Heart left ventricle (tissue), 16 donors: ENCODE results near the gene LIN52. TPM values are rescaled to one million over a fixed set of nuclear protein-coding genes. Genes with fewer than 3 reads are reported as not detected.

Experiments
- ATAC-seq, 4 donors: fragments of 200-7000 bp; cut with Tn5 transposase; one replicate each; pipeline ENCODE4 v1.9.1; 2020 to 2022; ENCODE audit warnings: moderate library complexity in 4 of 4, mild to moderate bottlenecking in 3 of 4, moderate number of reproducible peaks in 1 of 4
- DNase-seq, 5 donors: peaks; one replicate each; pipeline ENCODE4 v3.0.0-alpha.2; 2020
- H3K27ac ChIP-seq, 12 donors: fragments of 200-600 bp; sonication (generic) in 4 of 12; one replicate each; pipeline versions ENCODE4 v1.5.0 to v1.8.0; 2016 to 2022; ENCODE audit warnings: mild to moderate bottlenecking in 2 of 12
- H3K27me3 ChIP-seq, 9 donors: fragments of 200-600 bp; sonication (generic) in 2 of 9; one replicate each; pipeline versions ENCODE4 v1.5.1 to v1.8.0; 2016 to 2022; ENCODE audit warnings: mild to moderate bottlenecking in 3 of 9
- H3K36me3 ChIP-seq, 9 donors: fragments of 200-600 bp; sonication (generic) in 2 of 9; one replicate each; pipeline versions ENCODE4 v1.5.0 to v1.8.0; 2018 to 2022; ENCODE audit warnings: mild to moderate bottlenecking in 2 of 9
- H3K4me1 ChIP-seq, 12 donors: fragments of 200-600 bp; sonication (generic) in 4 of 12; one replicate each; pipeline versions ENCODE4 v1.5.0 to v1.8.0; 2016 to 2022; ENCODE audit warnings: mild to moderate bottlenecking in 3 of 12
- H3K4me3 ChIP-seq, 12 donors: fragments of 200-600 bp; sonication (generic) in 4 of 12; one replicate each; pipeline versions ENCODE4 v1.5.0 to v1.8.0; 2017 to 2022; ENCODE audit warnings: mild to moderate bottlenecking in 9 of 12, moderate library complexity in 4 of 12
- H3K9me3 ChIP-seq, 12 donors: fragments of 200-600 bp; sonication (generic) in 4 of 12; one replicate each; pipeline versions ENCODE4 v1.5.0 to v1.8.0; 2016 to 2022; ENCODE audit warnings: mild to moderate bottlenecking in 1 of 12
- POLR2A ChIP-seq, 2 donors: fragments of 450-650 bp; IDR thresholded peaks; one replicate each; pipeline ENCODE4 v1.6.1; 2017; ENCODE audit warnings: antibody characterized with exemption in 2 of 2, mild to moderate bottlenecking in 2 of 2, moderate library complexity in 2 of 2
- WGBS, 4 donors: extraction: QIAGEN DNeasy Blood & Tissue Kit in 2 of 4; methylation state at CpG; one replicate each; pipeline versions ENCODE4 v1.1.5 to v1.1.7; 2013 to 2018; 5-methylcytosine and 5-hydroxymethylcytosine counted together
- intact Hi-C, 10 donors: fragments of 100-400 bp; cut with DNase I; formaldehyde crosslinking; loops; one replicate each; pipeline versions ENCODE4 v1.11.1 to v1.14.2; 2022
- polyA plus RNA-seq, 2 donors: library from polyadenylated mRNA; stranded (reverse); fragments of 200-250 nt; gene quantifications; one replicate each; pipeline ENCODE4 v1.2.3, GENCODE V29; 2013
- total RNA-seq, 9 donors: library from RNA; depleted of rRNA in 2 of 9; stranded (reverse); fragments of >200 nt in 2 of 9; fragmentation: NEBNext Ultra II Directional in 3 of 9; extraction: Animal tissue kit (Norgen Biotek cat#: 25700) in 3 of 9; gene quantifications; one replicate each; pipeline versions ENCODE4 v1.1.0 to v1.2.4, GENCODE V29; 2016 to 2023
- TF ChIP-seq, protein P1 (sequence below), 12 donors: fragments of 200-600 bp; sonication (generic) in 4 of 12; IDR thresholded peaks; one replicate each; pipeline versions ENCODE4 v1.5.0 to v1.8.0; 2018 to 2022; ENCODE audit warnings: antibody characterized with exemption in 12 of 12, mild to moderate bottlenecking in 5 of 12
- donor health status: ischemic (EF 13 %, LVEDD 7.1; RV severe dilation, severe dysfunction).
- donor health status: healthy with polysubstance abuse.
- donor health status: DM: no; HTN: yes; CAD: no.
- donor health status: DM: no; HTN: no; CAD: no.
- donor health status: ischemic (EF 25% LVEDD 6.9; RV normal size, moderate dysfunction).
- donor health status: ischemic (EF 25% LVEDD 5.7; RV mildly dilated, moderate dysfunction).
- donor health status: healthy.
- donor health status: DM: yes; HTN: yes; CAD: no.
- donor health status: ischemic (EF 35%, LVEDD 5.7; RV mildly dilated, moderate dysfunction).
- donor health status: nonischemic (EF 11% LVEDD 7.7; RV severe dilation, severe dysfunction).
- donor health status: DM: yes; HTN: yes; CAD: no.
- donor health status: PGD.
- donor health status: ischemic (EF 29% LVEDD 5.4; RV normal size, mild dysfunction).
- donor health status: nonischemic (EF 23%, LVEDD 6.1; RV moderate dilation, normal function).

LIN52 gene
- total and polyA plus RNA-seq, 11 donors = 4.2 to 14.5 (median 8.9) TPM

DNA sequence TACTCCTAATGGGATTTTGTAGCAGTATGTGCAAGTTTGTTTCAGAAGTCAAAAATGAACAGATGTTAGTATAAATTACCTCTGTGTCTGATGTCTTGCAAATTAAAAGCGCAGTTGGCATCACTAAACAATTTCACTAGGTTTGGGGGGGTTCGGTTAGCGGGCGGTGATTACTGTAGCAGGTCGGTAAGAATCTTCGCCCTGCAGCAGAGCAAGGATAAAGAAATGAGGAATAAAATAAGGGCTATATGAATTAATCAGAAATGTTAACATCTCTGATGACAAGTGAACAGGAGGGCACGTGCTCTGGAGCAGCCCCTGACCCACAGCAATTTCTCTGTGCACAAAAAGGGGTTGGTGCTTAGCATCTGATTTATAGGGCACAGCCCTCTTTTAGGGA lies 110.9 kb downstream of the LIN52 start:
- Histone ChIP-seq H3K36me3 (peaks cover 0 to 19% (median 14%) of the 10 kb centered on the region in 9 donors), H3K4me1 (no peaks in the 10 kb centered on the region), H3K27ac (no peak overlapping the region), H3K27me3 (no peaks in the 10 kb centered on the region), H3K4me3 (no peak overlapping the region), H3K9me3 (no peaks in the 10 kb centered on the region)
- WGBS, 4 donors = 93 to 98% (median 95%) methylated on average over 7 of the region's 7 CpGs
- no peak for DNase-seq
- intact Hi-C loops = no loop called here
- TF ChIP-seq, protein P1, sequence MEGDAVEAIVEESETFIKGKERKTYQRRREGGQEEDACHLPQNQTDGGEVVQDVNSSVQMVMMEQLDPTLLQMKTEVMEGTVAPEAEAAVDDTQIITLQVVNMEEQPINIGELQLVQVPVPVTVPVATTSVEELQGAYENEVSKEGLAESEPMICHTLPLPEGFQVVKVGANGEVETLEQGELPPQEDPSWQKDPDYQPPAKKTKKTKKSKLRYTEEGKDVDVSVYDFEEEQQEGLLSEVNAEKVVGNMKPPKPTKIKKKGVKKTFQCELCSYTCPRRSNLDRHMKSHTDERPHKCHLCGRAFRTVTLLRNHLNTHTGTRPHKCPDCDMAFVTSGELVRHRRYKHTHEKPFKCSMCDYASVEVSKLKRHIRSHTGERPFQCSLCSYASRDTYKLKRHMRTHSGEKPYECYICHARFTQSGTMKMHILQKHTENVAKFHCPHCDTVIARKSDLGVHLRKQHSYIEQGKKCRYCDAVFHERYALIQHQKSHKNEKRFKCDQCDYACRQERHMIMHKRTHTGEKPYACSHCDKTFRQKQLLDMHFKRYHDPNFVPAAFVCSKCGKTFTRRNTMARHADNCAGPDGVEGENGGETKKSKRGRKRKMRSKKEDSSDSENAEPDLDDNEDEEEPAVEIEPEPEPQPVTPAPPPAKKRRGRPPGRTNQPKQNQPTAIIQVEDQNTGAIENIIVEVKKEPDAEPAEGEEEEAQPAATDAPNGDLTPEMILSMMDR (IDR thresholded peaks at IDR 0.05) = no peak
- no peak for TF ChIP-seq POLR2A (IDR thresholded peaks at IDR 0.05)
- ATAC-seq = no peak

DNA sequence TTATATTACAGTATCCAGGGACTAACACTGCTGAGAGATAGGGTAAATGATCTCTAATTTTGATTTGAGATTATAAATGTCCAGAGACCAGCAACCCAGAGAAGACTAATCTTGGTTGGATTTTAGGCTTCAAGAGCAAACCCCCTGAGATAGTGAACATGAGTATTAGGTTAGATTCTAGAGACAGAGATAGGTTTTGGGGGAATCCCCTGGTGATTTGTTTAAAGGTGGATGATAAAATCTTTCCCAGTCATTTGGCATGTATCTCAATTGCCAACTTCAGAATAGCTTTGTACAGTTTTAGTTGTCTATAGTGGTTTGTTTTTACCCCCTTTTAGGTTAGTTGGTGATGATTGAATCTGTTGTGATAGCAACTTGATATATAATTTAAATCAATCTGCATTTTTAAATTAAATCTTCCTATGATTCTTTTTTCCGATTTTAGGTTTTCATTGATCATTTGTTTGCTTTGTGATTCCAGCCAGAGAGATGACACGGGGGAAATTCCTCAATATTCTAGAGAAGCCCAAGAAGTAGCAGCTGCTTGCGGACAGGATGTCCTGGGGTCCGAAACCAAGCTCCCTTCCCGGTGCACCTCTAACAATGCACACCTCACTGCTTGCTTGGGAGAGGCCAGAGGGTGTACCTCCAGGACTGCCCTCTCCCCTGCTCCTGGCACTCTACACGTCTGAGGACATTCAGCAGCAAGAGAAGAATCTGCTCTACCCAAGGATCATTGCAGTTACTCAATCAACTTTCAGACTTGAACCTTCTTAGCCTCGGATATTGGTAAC lies 113.9 kb downstream of the LIN52 start:
- TF ChIP-seq, protein P1 (IDR thresholded peaks at IDR 0.05) = no peak
- no peak for TF ChIP-seq POLR2A (IDR thresholded peaks at IDR 0.05)
- Histone ChIP-seq H3K9me3 (no peaks in the 10 kb centered on the region), H3K27me3 (no peaks in the 10 kb centered on the region), H3K27ac (no peak overlapping the region), H3K4me3 (no peak overlapping the region), H3K36me3 (peaks cover 0 to 33% (median 23%) of the 10 kb centered on the region in 9 donors), H3K4me1 (no peaks in the 10 kb centered on the region)
- ATAC-seq (no peak), DNase-seq (no peak)
- intact Hi-C loops = no loop called here
- WGBS, 4 donors = 94 to 96% (median 94%) methylated on average over 7 of the region's 7 CpGs

DNA sequence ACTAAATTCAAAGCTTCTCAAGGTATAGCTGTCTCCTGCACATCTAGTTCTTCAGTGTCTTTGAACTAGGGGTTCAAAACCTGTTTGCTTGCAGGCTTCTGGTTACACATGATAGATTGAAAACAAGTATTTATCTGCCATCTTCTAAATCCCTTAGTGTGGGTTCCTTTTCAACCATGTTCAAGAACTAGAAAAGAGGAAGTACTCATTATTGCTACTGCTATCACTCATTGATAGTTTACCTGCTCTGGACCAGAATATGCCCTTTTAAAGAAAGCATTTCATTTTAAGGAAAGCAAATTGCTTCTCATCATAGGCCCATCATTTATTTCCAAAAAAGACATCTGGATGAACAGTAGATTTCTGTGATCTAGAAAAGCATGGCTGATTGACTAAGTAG lies 117.4 kb downstream of the LIN52 start:
- peaks cover 0 to 33% (median 23%) of the 10 kb centered on the region in 9 donors for H3K36me3 ChIP-seq
- H3K9me3 ChIP-seq = no peaks in the 10 kb centered on the region
- ATAC-seq (no peak), DNase-seq (no peak)
- H3K4me3 ChIP-seq = no peak overlapping the region
- no peaks in the 10 kb centered on the region for H3K4me1 ChIP-seq
- H3K27ac ChIP-seq = no peak overlapping the region
- no peak for TF ChIP-seq POLR2A (IDR thresholded peaks at IDR 0.05)
- TF ChIP-seq, protein P1 (IDR thresholded peaks at IDR 0.05) = no peak
- no peaks in the 10 kb centered on the region for H3K27me3 ChIP-seq
- intact Hi-C loops = no loop called here

- Histone ChIP-seq H3K9me3 (no peaks in the 10 kb centered on the region), H3K4me1 (no peaks in the 10 kb centered on the region), H3K27ac (no peak overlapping the region), H3K27me3 (no peaks in the 10 kb centered on the region), H3K4me3 (no peak overlapping the region), H3K36me3 (peaks cover 0 to 33% (median 23%) of the 10 kb centered on the region in 9 donors)
- WGBS, 4 donors = 95 to 99% (median 96%) methylated on average over 8 of the region's 8 CpGs
- no peak for TF ChIP-seq POLR2A (IDR thresholded peaks at IDR 0.05)
- TF ChIP-seq, protein P1 (IDR thresholded peaks at IDR 0.05) = no peak
- ATAC-seq (no peak), DNase-seq (no peak)
- intact Hi-C loops = no loop called here
Observed at GRCh38 chr14:74203639-74204038, 118.9 kb downstream of the LIN52 start.
